Stimulated activated CD4-positive, alpha-beta T cell treated with anti-CD3 and anti-CD28 coated beads, Interleukin-4, amount 100 ng/mL, for 48 hours (primary cell): ENCODE results near the gene OXLD1.
A peak's percentile ranks its signal among the peaks of the same experiment; 100 is the strongest.
"Not testable (repeated sequence)": the region's sequence is repeated elsewhere in the genome, so short reads cannot be mapped to it uniquely, and the experiment has no call there.

Experiments
- DNase-seq, 2 donors: peaks; one replicate each; pipeline ENCODE4 v3.0.0-alpha.2; 2020; ENCODE audit warnings: low read depth in 2 of 2

Gene OXLD1

DNA sequence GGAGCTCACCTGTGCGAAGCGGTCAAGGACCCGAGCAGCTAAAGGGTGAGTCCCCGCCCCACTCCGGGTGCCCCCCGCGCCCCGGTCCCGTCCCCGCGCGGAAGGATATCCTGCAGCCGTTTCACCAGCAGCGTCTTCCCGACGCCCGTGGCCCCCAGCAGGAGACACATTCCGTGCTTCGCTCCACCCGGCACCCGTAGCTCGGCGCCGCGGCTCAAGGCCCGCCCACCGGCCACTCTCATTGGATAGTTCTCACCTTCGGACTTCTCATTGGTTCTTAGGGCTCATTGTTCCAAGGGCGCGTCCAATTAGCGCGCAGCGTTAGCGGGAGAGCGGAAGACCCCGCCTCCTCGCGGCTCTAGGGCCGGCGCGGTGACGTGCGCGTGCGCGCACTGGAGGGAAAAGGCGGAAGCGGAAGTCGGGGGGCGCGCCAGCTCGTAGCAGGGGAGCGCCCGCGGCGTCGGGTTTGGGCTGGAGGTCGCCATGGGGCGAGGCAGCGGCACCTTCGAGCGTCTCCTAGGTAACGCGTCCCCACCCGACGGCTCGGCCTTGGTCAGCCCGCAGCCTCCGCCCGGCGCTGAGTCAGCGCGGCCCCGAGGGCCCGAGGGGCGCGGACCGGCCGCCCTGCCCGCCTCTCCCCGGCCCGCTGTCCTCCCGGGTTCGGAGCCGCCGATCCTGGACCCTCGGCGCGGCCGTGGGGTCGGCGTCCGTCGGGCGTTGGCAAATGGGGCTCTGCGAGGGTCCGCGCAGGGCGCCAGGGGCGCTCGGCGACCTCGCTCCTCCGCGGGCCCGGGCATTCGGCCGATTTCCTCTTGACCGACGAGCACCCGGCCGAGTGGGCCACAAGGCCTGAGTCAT, 17.4 kb upstream of the OXLD1 start, which contains the start of the genes ARL16 and HGS:
ARL16 (minus strand) TSS at position 214 of the 858 bp plus-strand sequence; CDS start at position 170, 44 bp downstream.
HGS (plus strand) TSS at position 428 of the 858 bp plus-strand sequence; CDS start at position 484, 56 bp downstream.
- peak; percentile 95 to 96 for DNase-seq

DNA sequence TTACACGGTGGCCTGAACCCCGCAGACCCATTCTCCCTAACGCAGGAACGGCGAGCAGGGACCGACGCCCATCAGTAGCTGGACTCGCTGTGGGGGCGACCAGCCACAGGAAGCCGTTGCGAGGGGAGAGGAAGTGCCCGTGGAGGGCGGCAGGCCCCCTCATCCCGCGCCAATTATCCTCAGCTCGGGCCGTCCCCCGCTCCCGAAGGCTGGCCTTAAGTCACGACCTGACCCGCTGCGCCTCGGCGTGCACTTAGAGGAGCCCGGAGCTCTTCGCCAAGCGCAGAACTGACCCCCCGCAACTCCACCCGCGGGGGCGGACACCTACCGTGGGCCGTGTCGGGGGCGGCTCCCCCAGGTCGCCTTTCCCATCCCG, 16.8 kb upstream of the OXLD1 start:
- no peak for DNase-seq

DNA sequence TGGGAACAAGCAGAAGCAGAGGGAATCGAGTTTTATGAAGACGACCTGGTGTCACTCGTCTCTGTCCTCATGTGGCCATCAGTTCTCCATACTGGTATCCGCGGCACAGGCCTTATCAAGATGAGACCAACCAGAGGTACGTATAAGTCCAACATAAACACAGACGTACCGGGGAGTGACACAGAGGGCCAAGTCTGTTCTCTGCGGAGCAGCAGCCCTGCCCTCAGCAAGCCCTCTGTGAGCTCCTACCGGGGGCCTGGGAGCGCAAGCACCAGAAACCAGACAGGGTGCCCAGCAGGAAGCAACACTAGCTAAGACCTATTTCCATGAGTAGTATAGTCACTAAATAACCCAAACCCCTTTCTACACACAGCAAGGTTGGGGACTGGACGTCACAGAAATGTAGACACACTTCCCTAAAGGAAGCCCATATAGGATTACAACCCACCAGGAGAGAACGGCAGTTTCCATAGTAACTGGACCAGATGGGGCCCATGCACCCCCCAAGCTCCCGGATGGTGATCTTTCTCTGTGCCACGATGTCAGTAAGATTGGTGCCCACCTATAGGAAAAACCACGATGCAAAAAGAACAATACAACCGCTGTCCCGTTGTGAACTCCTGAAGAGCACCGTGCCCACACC, 16.3 kb upstream of the OXLD1 start:
- no peak for DNase-seq

- DNase-seq, result no peak
Observed at GRCh38 chr17:81681672-81682071, 15.3 kb upstream of the OXLD1 start.

DNA sequence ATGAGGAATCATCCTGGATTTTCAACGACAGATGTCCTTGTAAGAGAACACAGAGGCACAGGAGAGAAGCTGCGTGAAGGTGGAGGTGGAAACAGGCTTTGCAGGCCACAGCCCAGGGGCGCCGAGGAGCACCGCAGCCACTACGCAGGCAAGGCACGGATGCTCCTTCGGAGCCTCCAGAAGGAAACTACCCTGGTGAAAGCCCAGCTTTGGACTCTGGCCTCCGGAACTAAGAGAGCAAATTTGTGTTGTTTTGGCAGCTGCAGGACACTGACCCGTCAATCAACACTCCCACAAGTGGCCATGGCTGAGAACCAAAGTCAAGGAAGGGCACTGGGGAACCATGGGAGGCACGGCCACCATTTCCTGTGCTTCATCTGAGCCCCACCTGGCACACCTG, 13.7 kb upstream of the OXLD1 start:
- DNase-seq, result no peak

GRCh38 chr17:81676906-81677305, 10.5 kb upstream of the OXLD1 start:
- no peak for DNase-seq

DNA sequence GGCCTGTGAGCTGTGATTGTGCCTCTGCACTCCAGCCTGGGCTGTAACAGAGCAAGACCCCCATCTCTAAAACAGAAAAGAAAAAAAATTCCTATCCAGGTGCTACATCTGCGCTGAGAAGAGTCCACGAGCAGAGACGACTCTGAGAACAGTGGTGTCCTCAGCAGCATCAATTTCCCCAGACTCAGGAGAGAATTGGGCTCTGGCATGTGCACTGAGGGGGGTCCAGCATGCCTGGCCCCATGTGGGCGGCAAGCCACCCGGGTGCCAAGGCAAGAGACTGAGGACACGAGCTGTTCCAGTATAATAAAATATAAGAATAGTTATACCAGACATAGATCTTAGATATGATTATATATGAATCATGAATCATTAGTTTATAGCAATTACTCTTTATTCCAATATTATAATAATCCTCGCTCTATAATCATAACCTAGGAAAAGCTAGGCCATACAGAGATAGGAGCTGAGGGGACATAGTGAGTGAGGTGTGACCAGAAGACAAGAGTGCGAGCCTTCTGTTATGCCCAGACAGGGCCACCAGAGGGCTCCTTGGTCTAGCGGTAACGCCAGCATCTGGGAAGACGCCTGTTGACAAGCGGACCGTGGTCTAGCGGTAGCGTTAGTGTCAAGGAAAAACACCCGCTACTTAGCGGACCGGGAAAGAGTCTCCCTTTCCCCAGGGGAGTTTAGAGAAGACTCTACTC, 9.3 kb upstream of the OXLD1 start:
- DNase-seq, result not testable (repeated sequence)

GRCh38 chr17:81673561-81674258, 7.3 kb upstream of the OXLD1 start:
- DNase-seq, result no peak

DNA sequence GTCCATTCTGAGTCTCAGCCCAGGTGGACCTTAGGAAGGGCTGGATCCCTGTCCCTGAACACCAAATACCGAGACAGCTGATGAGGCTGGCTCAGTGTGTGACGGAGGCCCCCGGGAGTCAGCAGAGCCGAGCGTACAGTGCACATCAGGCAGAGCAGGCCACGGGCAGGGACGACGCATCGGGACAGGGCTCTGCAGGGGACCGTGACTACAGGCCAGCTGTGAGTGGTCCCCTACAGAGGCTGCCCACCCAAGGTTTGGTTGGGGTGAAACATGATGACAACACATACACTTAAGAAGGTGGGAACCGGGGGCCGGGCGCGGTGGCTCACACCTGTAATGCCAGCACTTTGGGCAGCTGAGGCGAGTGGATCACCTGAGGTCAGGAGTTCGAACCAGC, 6.5 kb upstream of the OXLD1 start:
- no peak for DNase-seq

DNA sequence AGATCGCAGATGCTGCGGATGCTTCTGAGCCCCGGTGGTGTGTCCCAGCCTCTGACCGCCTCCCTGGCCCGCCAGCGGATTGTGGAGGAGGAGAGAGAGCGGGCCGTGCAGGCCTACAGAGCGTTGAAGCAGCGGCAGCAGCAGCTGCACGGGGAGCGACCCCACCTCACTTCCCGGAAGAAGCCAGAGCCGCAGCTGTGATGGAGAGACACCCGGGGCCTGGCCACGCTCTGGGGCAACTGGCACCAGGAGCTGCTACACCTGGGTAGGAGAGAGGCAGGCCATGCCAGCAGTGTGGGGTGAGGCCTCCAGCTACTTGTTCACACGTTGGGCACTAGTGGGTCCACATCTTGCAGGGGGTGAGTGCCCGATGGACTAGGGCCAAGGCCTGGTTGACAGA, 6.1 kb upstream of the OXLD1 start:
- DNase-seq, result no peak

- DNase-seq, result no peak
Observed at GRCh38 chr17:81667754-81668153, 1.3 kb upstream of the OXLD1 start.

GRCh38 chr17:81666092-81666341, 388 bp downstream of the OXLD1 start:
- peak in 1 of 2 donors; percentile 15 for DNase-seq

DNA sequence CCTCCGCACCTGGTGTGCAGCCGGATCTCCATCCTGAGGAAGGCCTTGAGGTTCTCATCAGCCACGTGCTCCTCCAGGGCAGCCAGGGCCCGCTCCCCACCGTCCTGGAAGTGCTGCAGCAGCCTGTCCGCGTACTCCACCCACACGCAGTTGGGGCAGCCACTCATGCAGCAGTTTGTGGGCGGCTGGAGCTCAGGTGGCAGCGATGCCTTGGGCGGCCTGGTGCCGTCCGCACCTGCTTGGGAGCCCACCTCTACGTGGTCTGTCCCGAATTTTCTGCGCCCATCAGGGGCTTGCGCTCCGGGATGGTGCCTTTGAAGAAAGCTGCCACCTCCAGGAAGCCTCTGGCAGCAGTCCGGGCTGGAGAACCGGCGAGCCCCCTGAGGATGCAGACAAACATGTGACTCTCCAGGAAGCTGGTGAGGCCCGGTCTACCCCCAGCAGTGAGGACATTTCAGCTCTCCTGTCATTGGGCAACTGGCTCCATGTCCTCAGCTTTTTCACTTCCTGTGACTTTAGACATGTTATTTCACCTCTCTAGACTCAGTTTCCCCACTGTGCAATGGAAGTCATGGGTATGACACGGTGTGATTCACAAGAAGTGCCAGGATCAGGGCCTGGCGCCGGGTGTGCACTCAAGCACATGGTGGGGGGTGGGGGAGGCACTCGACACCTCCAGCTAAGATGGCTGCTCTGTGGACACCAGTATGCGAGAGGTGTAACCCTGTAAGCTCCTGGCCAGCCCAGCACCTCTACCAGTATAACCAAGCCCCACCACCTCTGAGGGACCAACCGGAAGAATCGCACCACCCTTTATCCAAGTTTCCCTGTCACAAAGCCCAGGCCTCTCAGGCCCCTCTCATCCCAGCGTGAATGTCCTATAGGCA, 957 bp downstream of the OXLD1 start:
- peak; percentile 61 to 64 for DNase-seq

- DNase-seq, result no peak
Observed at GRCh38 chr17:81664051-81664470, 2.3 kb downstream of the OXLD1 start.

DNA sequence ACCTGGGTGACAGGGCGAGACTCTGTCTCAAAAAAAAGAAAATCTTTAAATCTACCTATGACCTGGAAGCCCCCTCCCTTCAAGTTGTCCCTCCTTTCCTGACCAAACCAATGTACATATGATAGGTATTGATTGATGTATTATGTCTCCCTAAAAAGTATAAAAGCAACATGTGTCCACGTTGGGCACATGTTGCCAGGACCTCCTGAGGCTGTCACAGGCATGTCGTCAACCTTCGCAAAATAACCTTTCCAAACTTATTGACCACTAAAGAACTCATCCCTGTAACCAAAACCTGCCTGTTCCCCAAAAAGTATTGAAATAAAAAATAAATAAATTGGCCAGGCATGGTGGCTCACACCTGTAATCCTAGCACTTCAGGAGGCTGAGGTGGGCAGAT, 4.4 kb downstream of the OXLD1 start:
- no peak for DNase-seq

DNA sequence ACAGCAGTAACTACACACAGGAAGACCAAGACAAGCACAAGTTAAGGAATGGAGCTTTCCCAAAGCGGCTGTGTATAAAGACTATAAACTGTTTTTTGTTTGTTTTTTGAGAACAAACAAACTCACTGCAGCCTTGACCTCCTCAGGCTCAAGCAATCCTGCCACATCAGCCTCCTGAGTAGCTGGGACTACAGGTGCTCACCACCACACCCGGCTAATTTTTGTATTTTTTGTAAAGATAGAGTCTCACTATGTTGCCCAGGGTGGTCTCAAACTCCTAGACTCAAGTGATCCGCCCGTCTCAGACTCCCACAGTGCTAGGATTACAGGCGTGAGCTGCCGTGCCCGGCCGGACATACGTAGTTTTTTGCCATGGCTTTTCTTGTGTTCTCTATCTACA, 6.0 kb downstream of the OXLD1 start:
- no peak for DNase-seq

GRCh38 chr17:81659038-81659437, 7.4 kb downstream of the OXLD1 start:
- no peak for DNase-seq

- no peak for DNase-seq
Observed at GRCh38 chr17:81656835-81657234, 9.6 kb downstream of the OXLD1 start.

DNA sequence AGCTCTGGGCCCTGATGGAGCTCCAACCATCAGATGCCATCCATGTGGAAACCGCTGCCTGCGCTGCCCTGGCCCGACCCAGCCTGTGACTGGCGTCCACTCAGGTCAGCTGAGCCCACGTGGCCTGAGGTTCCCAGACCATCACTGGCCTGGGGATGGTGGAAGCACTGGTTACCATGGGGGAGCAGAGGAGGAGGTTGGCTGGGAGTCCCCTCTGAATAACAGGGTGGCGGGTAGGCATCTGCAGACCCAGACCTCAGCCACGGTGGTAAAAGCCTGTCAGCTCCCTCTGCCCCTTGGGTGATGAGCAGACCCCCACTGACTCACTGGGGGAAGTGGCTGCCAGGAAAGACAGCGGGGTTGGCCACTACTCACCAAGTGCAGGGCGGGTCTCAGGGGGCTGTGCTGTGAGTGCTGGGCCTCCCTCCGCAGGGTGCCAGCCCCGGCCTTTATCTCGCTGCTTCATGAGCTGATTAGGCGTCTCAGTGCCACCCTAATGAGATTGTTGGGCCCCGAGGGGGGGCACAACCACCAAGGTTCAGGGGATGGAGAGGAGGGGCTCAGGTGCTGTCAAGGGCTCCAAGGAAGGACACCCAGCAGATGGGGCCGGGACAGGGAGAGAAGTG, 10.2 kb downstream of the OXLD1 start, which contains the start of gene PDE6G:
PDE6G (minus strand) TSS at position 425 of the 626 bp plus-strand sequence. CDS start 3,237 bp downstream, outside the sequence.
- DNase-seq, result no peak

DNA sequence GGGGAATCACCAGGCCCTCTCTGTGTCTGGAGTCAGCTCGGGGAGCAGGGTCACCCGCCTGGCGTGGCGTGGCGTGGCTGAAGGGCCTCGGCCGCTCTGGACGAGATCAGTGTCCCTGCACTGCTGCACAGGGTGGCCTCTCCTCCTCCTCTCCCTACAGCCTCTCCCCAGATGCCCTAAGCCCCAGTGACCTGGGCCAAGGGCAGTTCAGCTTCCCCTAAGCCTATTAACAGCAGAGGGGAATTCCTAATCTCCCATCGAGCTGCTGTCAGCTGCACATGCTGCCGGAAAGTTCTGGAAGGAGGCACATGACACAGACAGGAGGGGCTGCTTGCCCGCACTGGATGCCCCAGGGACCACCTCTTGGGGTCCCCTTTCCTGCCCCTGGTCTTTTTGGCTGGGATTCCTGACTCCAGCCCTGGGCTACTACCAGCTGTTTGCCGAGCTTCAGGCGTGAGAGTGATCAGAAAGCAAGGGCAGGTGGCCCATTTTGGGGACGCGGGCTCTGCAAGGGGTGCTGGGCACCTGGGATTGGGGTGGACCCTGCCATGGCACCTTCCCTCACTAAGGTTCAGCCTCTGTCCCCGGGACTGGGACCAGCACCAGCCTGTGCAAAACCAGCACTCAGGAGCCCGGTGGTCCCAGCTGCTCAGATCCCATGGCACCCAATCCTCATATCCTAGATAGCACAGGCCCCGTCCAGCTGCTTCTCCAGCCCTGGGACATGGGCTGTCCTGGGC, 10.9 kb downstream of the OXLD1 start:
- DNase-seq, result no peak
